Muscle of back (tissue), 11 donors: ENCODE measurements around the gene PI16. TPM values are rescaled to one million over a fixed set of nuclear protein-coding genes. Genes with fewer than 3 reads are reported as not detected.

Experiments
- DNase-seq, 3 donors: peaks; one replicate each; pipeline versions ENCODE4 v3.0.0 to v3.0.0-alpha.2; 2013
- polyA plus RNA-seq, 10 donors: library from polyadenylated mRNA; unstranded; fragments of 120-200 nt; gene quantifications; one replicate each; pipeline ENCODE4 v1.2.1, GENCODE V29; 2013; ENCODE audit not compliant: insufficient read length in 10 of 10

Gene PI16
- polyA plus RNA-seq, 10 donors = 7.0 to 78.0 (median 27.0) TPM

GRCh38 chr6:36997811-36998722 lies 43.5 kb downstream of the PI16 start:
- peak in 1 of 3 donors; percentile 58 for DNase-seq

GRCh38 chr6:36998723-36999038 lies 44.1 kb downstream of the PI16 start:
- DNase-seq = no peak

- no peak for DNase-seq
Observed at GRCh38 chr6:36999061-36999750, 44.7 kb downstream of the PI16 start.

- no peak for DNase-seq
Observed at GRCh38 chr6:36999751-37000125, 45.2 kb downstream of the PI16 start.

GRCh38 chr6:37004044-37004980 lies 49.8 kb downstream of the PI16 start:
- DNase-seq = no peak

GRCh38 chr6:37005061-37005810 lies 50.7 kb downstream of the PI16 start, which contains the start of gene FGD2:
Gene FGD2, plus strand, starts transcription at chr6:37005655. Its CDS starts 163 bp downstream, at chr6:37005818.
- DNase-seq = no peak

- no peak for DNase-seq
Observed at GRCh38 chr6:37005827-37006567, 51.5 kb downstream of the PI16 start.

GRCh38 chr6:37006793-37007339 lies 52.3 kb downstream of the PI16 start:
- DNase-seq = no peak

- no peak for DNase-seq
Observed at GRCh38 chr6:37007340-37008043, 53.0 kb downstream of the PI16 start.

- DNase-seq = no peak
Observed at GRCh38 chr6:37008484-37009465, 54.2 kb downstream of the PI16 start.

GRCh38 chr6:37010402-37010892 lies 55.9 kb downstream of the PI16 start:
- DNase-seq = no peak

GRCh38 chr6:37011656-37012378 lies 57.3 kb downstream of the PI16 start:
- DNase-seq = no peak

- DNase-seq = no peak
Observed at GRCh38 chr6:37013516-37014491, 59.3 kb downstream of the PI16 start.
